Natural killer cell (primary cell): ENCODE results near the gene KLHDC7B. TPM values are rescaled to one million over a fixed set of nuclear protein-coding genes. Genes with fewer than 3 reads are reported as not detected.

Source experiments
- ATAC-seq, 3 donors: fragments of 150-1000 bp in 2 of 3; fragments of 200-7000 bp in 1 of 3; cut with Tn5 transposase; 1 replicate in 1 of 3; 2 replicates in 2 of 3; pipeline ENCODE4 v1.10.0; 2021; ENCODE audit warnings: mild to moderate bottlenecking in 2 of 3, moderate library complexity in 2 of 3
- DNase-seq, 2 donors: peaks; one replicate each; pipeline versions ENCODE4 v3.0.0 to v3.0.0-alpha.2; 2013 to 2021; ENCODE audit warnings: mixed read lengths in 1 of 2
- H3K27ac ChIP-seq: one replicate; pipeline ENCODE4 v1.5.1; 2013; ENCODE audit warnings: mild to moderate bottlenecking, low read length
- H3K27me3 ChIP-seq: one replicate; pipeline ENCODE4 v1.6.1; 2013; ENCODE audit warnings: low read length; ENCODE audit not compliant: control insufficient read depth, insufficient read depth
- H3K36me3 ChIP-seq: one replicate; pipeline ENCODE4 v1.6.1; 2013; ENCODE audit warnings: low read length; ENCODE audit not compliant: control insufficient read depth, insufficient read depth
- H3K4me1 ChIP-seq: one replicate; pipeline ENCODE4 v1.6.1; 2013; ENCODE audit warnings: low read length; ENCODE audit not compliant: control insufficient read depth, insufficient read depth
- H3K4me3 ChIP-seq: one replicate; pipeline ENCODE4 v1.5.1; 2013; ENCODE audit warnings: low read length
- H3K9me3 ChIP-seq: one replicate; pipeline ENCODE4 v1.6.1; 2013; ENCODE audit warnings: low read length; ENCODE audit not compliant: control insufficient read depth, insufficient read depth
- H3K27ac Mint-ChIP-seq, 2 donors: one replicate each; pipeline ENCODE4 v1.8.0; 2022; ENCODE audit warnings: mild to moderate bottlenecking in 2 of 2, mixed read lengths in 2 of 2, moderate library complexity in 1 of 2
- H3K27me3 Mint-ChIP-seq, 2 donors: one replicate each; pipeline ENCODE4 v1.8.0; 2022; ENCODE audit warnings: low read depth in 2 of 2, mixed read lengths in 2 of 2
- H3K36me3 Mint-ChIP-seq: one replicate; pipeline ENCODE4 v1.8.0; 2022; ENCODE audit warnings: mixed read lengths
- H3K4me1 Mint-ChIP-seq, 2 donors: one replicate each; pipeline ENCODE4 v1.8.0; 2022; ENCODE audit warnings: mixed read lengths in 2 of 2
- H3K4me3 Mint-ChIP-seq: one replicate; pipeline ENCODE4 v1.8.0; 2022; ENCODE audit warnings: mild to moderate bottlenecking, moderate library complexity, mixed read lengths
- H3K9me3 Mint-ChIP-seq, 2 donors: one replicate each; pipeline ENCODE4 v1.8.0; 2022; ENCODE audit warnings: mixed read lengths in 2 of 2
- CTCF ChIP-seq: fragments of 200-600 bp; IDR thresholded peaks from one replicate; pipeline ENCODE4 v1.8.0; 2022; ENCODE audit warnings: antibody characterized with exemption
- WGBS: methylation state at CpG from one replicate; pipeline ENCODE4 v1.1.7; 2013; ENCODE audit warnings: missing lambda C conversion rate; ENCODE audit not compliant: insufficient coverage; 5-methylcytosine and 5-hydroxymethylcytosine counted together
- intact Hi-C: fragments of 100-400 bp; cut with micrococcal nuclease; formaldehyde crosslinking; loops from one replicate; pipeline ENCODE4 v1.14.2; 2022
- total RNA-seq, 4 donors: library from RNA; stranded (reverse); fragments of 120-200 nt in 1 of 4; gene quantifications; one replicate each; pipeline versions ENCODE4 v1.2.3 to v1.2.4, GENCODE V29; 2013 to 2022

KLHDC7B gene
- total RNA-seq, 3 donors from 2014 or later (not counting 1 experiment from before 2014, with no cell fraction given): 2.4 to 6.9 (median 5.3) TPM

GRCh38 chr22:50585238-50585637 is 39.5 kb downstream of the KLHDC7B start:
- Mint-ChIP-seq H3K27me3 (no peaks in the 10 kb centered on the region), H3K27ac (no peak overlapping the region), H3K4me3 (peak overlapping the region; percentile 68), H3K36me3 (no peaks in the 10 kb centered on the region), H3K9me3 (no peaks in the 10 kb centered on the region), H3K4me1 (peaks cover 0 to 18% of the 10 kb centered on the region in 2 donors)
- TF ChIP-seq CTCF: no peak
- DNase-seq (no peak), ATAC-seq (no peak)
- H3K27ac ChIP-seq: no peak overlapping the region
- no peaks in the 10 kb centered on the region for H3K9me3 ChIP-seq
- peaks cover 21% of the 10 kb centered on the region for H3K4me1 ChIP-seq
- peaks cover under 1% of the 10 kb centered on the region for H3K36me3 ChIP-seq
- 98% methylated on average over 3 of the region's 3 CpGs for WGBS
- H3K4me3 ChIP-seq: no peak overlapping the region
- intact Hi-C loops: no loop called here
- H3K27me3 ChIP-seq: no peaks in the 10 kb centered on the region

GRCh38 chr22:50585781-50586180 is 40.1 kb downstream of the KLHDC7B start:
- no peak for ATAC-seq
- Mint-ChIP-seq H3K27me3 (peaks cover 0 to 3% of the 10 kb centered on the region in 2 donors), H3K36me3 (no peaks in the 10 kb centered on the region), H3K27ac (no peak overlapping the region), H3K4me3 (no peak overlapping the region), H3K9me3 (no peaks in the 10 kb centered on the region), H3K4me1 (peaks cover 0 to 18% of the 10 kb centered on the region in 2 donors)
- no peak for TF ChIP-seq CTCF
- Histone ChIP-seq H3K9me3 (no peaks in the 10 kb centered on the region), H3K4me1 (peaks cover 21% of the 10 kb centered on the region), H3K36me3 (no peaks in the 10 kb centered on the region), H3K27me3 (no peaks in the 10 kb centered on the region), H3K27ac (no peak overlapping the region), H3K4me3 (no peak overlapping the region)
- 91% methylated on average over 8 of the region's 8 CpGs for WGBS
- DNase-seq: no peak
- intact Hi-C loops: no loop called here

- Mint-ChIP-seq H3K27me3 (peaks cover 0 to 3% of the 10 kb centered on the region in 2 donors), H3K4me3 (no peak overlapping the region), H3K9me3 (no peaks in the 10 kb centered on the region), H3K27ac (no peak overlapping the region), H3K36me3 (no peaks in the 10 kb centered on the region), H3K4me1 (peaks cover 0 to 16% of the 10 kb centered on the region in 2 donors)
- H3K4me1 ChIP-seq: peaks cover 16% of the 10 kb centered on the region
- no peak overlapping the region for H3K4me3 ChIP-seq
- WGBS: 83% methylated on average over 5 of the region's 5 CpGs
- no peak overlapping the region for H3K27ac ChIP-seq
- intact Hi-C loops: no loop called here
- ATAC-seq: no peak
- no peak for TF ChIP-seq CTCF
- H3K36me3 ChIP-seq: no peaks in the 10 kb centered on the region
- no peaks in the 10 kb centered on the region for H3K27me3 ChIP-seq
- no peak for DNase-seq
- H3K9me3 ChIP-seq: no peaks in the 10 kb centered on the region
These were observed 40.7 kb downstream of the KLHDC7B start for GRCh38 chr22:50586416-50586815.

GRCh38 chr22:50587407-50587806 is 41.7 kb downstream of the KLHDC7B start:
- H3K9me3 ChIP-seq: no peaks in the 10 kb centered on the region
- peaks cover 9% of the 10 kb centered on the region for H3K4me1 ChIP-seq
- H3K9me3 Mint-ChIP-seq: no peaks in the 10 kb centered on the region
- TF ChIP-seq CTCF: no peak
- H3K4me1 Mint-ChIP-seq: peaks cover 0 to 11% of the 10 kb centered on the region in 2 donors
- DNase-seq (no peak), ATAC-seq (no peak)
- no peak overlapping the region for H3K4me3 Mint-ChIP-seq
- no peaks in the 10 kb centered on the region for H3K27me3 ChIP-seq
- no peak overlapping the region for H3K27ac ChIP-seq
- intact Hi-C loops: no loop called here
- WGBS: 99% methylated on average over 5 of the region's 5 CpGs
- H3K36me3 Mint-ChIP-seq: no peaks in the 10 kb centered on the region
- no peak overlapping the region for H3K4me3 ChIP-seq
- no peak overlapping the region for H3K27ac Mint-ChIP-seq
- no peaks in the 10 kb centered on the region for H3K36me3 ChIP-seq
- H3K27me3 Mint-ChIP-seq: peaks cover 0 to 3% of the 10 kb centered on the region in 2 donors
